CD4-positive, alpha-beta T cell (primary cell): ENCODE results near the gene LPP. TPM values are rescaled to one million over a fixed set of nuclear protein-coding genes. Genes with fewer than 3 reads are reported as not detected.

Source experiments
- ATAC-seq: fragments of 200-7000 bp; cut with Tn5 transposase; one replicate; pipeline ENCODE4 v1.10.0; 2022; ENCODE audit warnings: mild to moderate bottlenecking; ENCODE audit not compliant: poor library complexity
- CTCF ChIA-PET: fragments of 350-600 bp; sonication (Branson Sonifier 250); formaldehyde crosslinking; loops from one replicate; lab custom pipeline; 2021; ENCODE audit warnings: antibody characterized with exemption, inconsistent platforms; lab: Charles Lee
- POLR2A ChIA-PET: fragments of 350-600 bp; sonication (Branson Sonifier 250); formaldehyde crosslinking; loops from one replicate; lab custom pipeline; 2021; ENCODE audit warnings: antibody characterized with exemption, inconsistent platforms; lab: Charles Lee
- DNase-seq, 14 experiments: peaks; one replicate each; pipeline ENCODE4 v3.0.0-alpha.2; 2013 to 2020; ENCODE audit warnings: mixed read lengths in 2 of 14
- H3K27ac ChIP-seq, 2 donors: one replicate each; pipeline versions ENCODE4 v1.5.1 to v1.7.0; 2013; ENCODE audit warnings: low read length in 2 of 2, low read depth in 1 of 2, mild to moderate bottlenecking in 1 of 2
- H3K27me3 ChIP-seq, 2 experiments: 1 replicate in 1 of 2; 2 replicates in 1 of 2; pipeline versions ENCODE4 v1.6.1 to v1.7.0; 2013; ENCODE audit warnings: low read length in 2 of 2, control low read depth in 1 of 2, mild to moderate bottlenecking in 1 of 2, moderate library complexity in 1 of 2; ENCODE audit not compliant: insufficient read depth in 2 of 2, control insufficient read depth in 1 of 2
- H3K36me3 ChIP-seq: one replicate; pipeline ENCODE4 v1.6.1; 2013; ENCODE audit warnings: low read length, control low read depth; ENCODE audit not compliant: insufficient read depth
- H3K4me1 ChIP-seq: one replicate; pipeline ENCODE4 v1.6.1; 2013; ENCODE audit warnings: low read length, control low read depth; ENCODE audit not compliant: insufficient read depth
- H3K4me3 ChIP-seq: one replicate; pipeline ENCODE4 v1.5.1; 2013; ENCODE audit warnings: mild to moderate bottlenecking, low read length, moderate library complexity
- H3K9me3 ChIP-seq, 2 experiments: 1 replicate in 1 of 2; 2 replicates in 1 of 2; pipeline versions ENCODE4 v1.6.1 to v1.7.0; 2013; ENCODE audit warnings: low read length in 2 of 2, mild to moderate bottlenecking in 2 of 2, control low read depth in 1 of 2, moderate library complexity in 1 of 2; ENCODE audit not compliant: control insufficient read depth in 1 of 2, insufficient read depth in 1 of 2
- H3K27ac Mint-ChIP-seq: one replicate; pipeline ENCODE4 v1.8.0; 2020; ENCODE audit warnings: mixed read lengths
- H3K27me3 Mint-ChIP-seq: one replicate; pipeline ENCODE4 v1.8.0; 2021; ENCODE audit warnings: mixed read lengths
- H3K36me3 Mint-ChIP-seq: one replicate; pipeline ENCODE4 v1.8.0; 2021; ENCODE audit warnings: low read depth, mixed read lengths
- H3K4me1 Mint-ChIP-seq: one replicate; pipeline ENCODE4 v1.8.0; 2021; ENCODE audit warnings: low read depth, mixed read lengths
- H3K4me3 Mint-ChIP-seq: one replicate; pipeline ENCODE4 v1.8.0; 2020; ENCODE audit warnings: mild to moderate bottlenecking, mixed read lengths
- H3K9me3 Mint-ChIP-seq: one replicate; pipeline ENCODE4 v1.8.0; 2020; ENCODE audit warnings: mixed read lengths
- CTCF ChIP-seq: fragments of 200-600 bp; IDR thresholded peaks from one replicate; pipeline ENCODE4 v1.8.0; 2022; ENCODE audit warnings: antibody characterized with exemption, mild to moderate bottlenecking
- intact Hi-C, 2 experiments: fragments of 100-400 bp; cut with DNase I in 1 of 2; cut with micrococcal nuclease in 1 of 2; formaldehyde crosslinking; loops; one replicate each; pipeline versions ENCODE4 v1.15.1 to v1.9.0; 2023 to 2025; cut with DNase I, micrococcal nuclease
- total RNA-seq, 174 experiments: library from RNA in 2 of 174; stranded (reverse) in 2 of 174; gene quantifications; one replicate each; pipeline ENCODE4 v1.2.3 and lab custom pipeline; 2021 to 2026

The LPP gene
- total RNA-seq, 2 experiments from 2014 or later: 45.6 to 45.9 TPM

GRCh38 chr3:188617988-188618701 lies 464.2 kb downstream of the LPP start:
- ATAC-seq: no peak
- H3K4me1 ChIP-seq: no peaks in the 10 kb centered on the region
- Mint-ChIP-seq H3K9me3 (no peaks in the 10 kb centered on the region), H3K36me3 (peaks cover 5% of the 10 kb centered on the region), H3K4me3 (no peak overlapping the region), H3K27ac (no peak overlapping the region), H3K27me3 (no peaks in the 10 kb centered on the region), H3K4me1 (peaks cover 11% of the 10 kb centered on the region)
- H3K27me3 ChIP-seq: no peaks in the 10 kb centered on the region
- H3K36me3 ChIP-seq: no peaks in the 10 kb centered on the region
- no peak overlapping the region for H3K27ac ChIP-seq
- TF ChIP-seq CTCF: no peak
- ChIA-PET POLR2A (no interaction called here), CTCF (no interaction called here)
- DNase-seq: no peak
- intact Hi-C loops: no loop called here
- H3K9me3 ChIP-seq: no peaks in the 10 kb centered on the region
- H3K4me3 ChIP-seq: no peak overlapping the region

DNA sequence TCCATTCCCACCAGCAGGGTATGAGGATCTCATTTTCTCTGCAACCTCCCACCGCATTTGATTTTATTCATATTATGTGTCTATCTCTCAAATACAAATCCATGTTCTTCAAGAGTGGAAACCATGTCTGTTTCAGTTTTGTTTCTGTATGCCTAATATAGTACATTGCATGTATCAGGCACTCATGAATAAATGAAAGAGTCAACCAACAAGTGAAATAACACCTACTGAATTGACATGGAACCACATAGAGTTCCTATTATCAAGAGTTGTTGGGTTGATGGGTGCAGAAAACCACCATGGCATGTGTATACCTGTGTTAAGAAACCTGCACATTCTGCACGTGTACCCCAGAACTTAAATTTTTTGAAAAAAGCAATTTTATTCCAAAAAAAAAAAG lies 466.8 kb downstream of the LPP start:
- H3K36me3 Mint-ChIP-seq: no peaks in the 10 kb centered on the region
- ChIA-PET POLR2A (no interaction called here), CTCF (interaction anchor here (0.6 kb wide), 2 partner anchors 471 to 636 kb away, joined by 3 read pairs; no protein-coding TSS in a partner anchor)
- H3K4me1 ChIP-seq: no peaks in the 10 kb centered on the region
- DNase-seq: no peak
- no peaks in the 10 kb centered on the region for H3K9me3 Mint-ChIP-seq
- no peak overlapping the region for H3K4me3 Mint-ChIP-seq
- peaks cover 5% of the 10 kb centered on the region for H3K4me1 Mint-ChIP-seq
- H3K4me3 ChIP-seq: no peak overlapping the region
- no peaks in the 10 kb centered on the region for H3K27me3 Mint-ChIP-seq
- no peaks in the 10 kb centered on the region for H3K27me3 ChIP-seq
- no peak overlapping the region for H3K27ac Mint-ChIP-seq
- H3K36me3 ChIP-seq: no peaks in the 10 kb centered on the region
- no peak for TF ChIP-seq CTCF
- H3K27ac ChIP-seq: no peak overlapping the region
- intact Hi-C loops: no loop called here
- ATAC-seq: no peak
- H3K9me3 ChIP-seq: no peaks in the 10 kb centered on the region

- no peak overlapping the region for H3K4me3 ChIP-seq
- no peak overlapping the region for H3K27ac ChIP-seq
- no peaks in the 10 kb centered on the region for H3K9me3 ChIP-seq
- intact Hi-C loops: no loop called here
- no peaks in the 10 kb centered on the region for H3K9me3 Mint-ChIP-seq
- no peaks in the 10 kb centered on the region for H3K4me1 ChIP-seq
- no peaks in the 10 kb centered on the region for H3K4me1 Mint-ChIP-seq
- H3K27me3 ChIP-seq: no peaks in the 10 kb centered on the region
- ChIA-PET CTCF (no interaction called here), POLR2A (no interaction called here)
- no peak overlapping the region for H3K4me3 Mint-ChIP-seq
- no peaks in the 10 kb centered on the region for H3K27me3 Mint-ChIP-seq
- H3K36me3 ChIP-seq: no peaks in the 10 kb centered on the region
- ATAC-seq: no peak
- TF ChIP-seq CTCF: no peak
- DNase-seq: no peak
- H3K36me3 Mint-ChIP-seq: peaks cover 7% of the 10 kb centered on the region
- no peak overlapping the region for H3K27ac Mint-ChIP-seq
Observed at GRCh38 chr3:188624384-188624783, 470.4 kb downstream of the LPP start.
